Parathyroid adenoma (tissue), 2 donors: ENCODE results near the gene HGF.

ENCODE experiments used
- H2AFZ ChIP-seq: fragments of 300-600 bp; sonication (generic); one replicate; pipeline ENCODE4 v1.7.0; 2017; ENCODE audit warnings: antibody characterized with exemption, mild to moderate bottlenecking
- H3K27ac ChIP-seq: fragments of 300-600 bp; sonication (generic); one replicate; pipeline ENCODE4 v1.7.0; 2017
- H3K27me3 ChIP-seq: fragments of 300-600 bp; sonication (generic); one replicate; pipeline ENCODE4 v1.7.0; 2017; ENCODE audit warnings: low read length; ENCODE audit not compliant: control insufficient read depth, insufficient read depth
- H3K36me3 ChIP-seq: fragments of 300-600 bp; sonication (generic); one replicate; pipeline ENCODE4 v1.7.0; 2017; ENCODE audit warnings: low read length; ENCODE audit not compliant: control insufficient read depth, insufficient read depth
- H3K4me1 ChIP-seq: fragments of 300-600 bp; sonication (generic); one replicate; pipeline ENCODE4 v1.7.0; 2017; ENCODE audit warnings: control low read depth
- H3K4me2 ChIP-seq: fragments of 300-600 bp; sonication (generic); one replicate; pipeline ENCODE4 v1.7.0; 2017; ENCODE audit warnings: low read length
- H3K4me3 ChIP-seq: fragments of 300-600 bp; sonication (generic); one replicate; pipeline ENCODE4 v1.7.0; 2017; ENCODE audit warnings: low read depth, low read length
- H3K79me2 ChIP-seq: fragments of 300-600 bp; sonication (generic); one replicate; pipeline ENCODE4 v1.7.0; 2017; ENCODE audit warnings: control low read depth
- H3K9ac ChIP-seq: fragments of 300-600 bp; sonication (generic); one replicate; pipeline ENCODE4 v1.7.0; 2017; ENCODE audit warnings: mild to moderate bottlenecking
- H3K9me3 ChIP-seq: fragments of 300-600 bp; sonication (generic); one replicate; pipeline ENCODE4 v1.7.0; 2017; ENCODE audit warnings: low read length; ENCODE audit not compliant: control insufficient read depth
- CTCF ChIP-seq: fragments of 300-600 bp; sonication (generic); IDR thresholded peaks from one replicate; pipeline ENCODE4 v1.7.0; 2017; ENCODE audit warnings: antibody characterized with exemption, mild to moderate bottlenecking
- donor health status: primary hyperparathyroidism.

HGF gene

GRCh38 chr7:81754918-81755696, 14.7 kb downstream of the HGF start:
- no peak for TF ChIP-seq CTCF
- Histone ChIP-seq H3K4me2 (no peak overlapping the region), H3K27me3 (no peaks in the 10 kb centered on the region), H3K4me1 (no peaks in the 10 kb centered on the region), H3K79me2 (no peaks in the 10 kb centered on the region), H3K36me3 (no peaks in the 10 kb centered on the region), H3K27ac (no peak overlapping the region), H3K9ac (no peak overlapping the region), H2AFZ (no peak overlapping the region), H3K9me3 (no peaks in the 10 kb centered on the region), H3K4me3 (no peak overlapping the region)

- Histone ChIP-seq H3K4me3 (no peak overlapping the region), H3K79me2 (no peaks in the 10 kb centered on the region), H3K4me2 (no peak overlapping the region), H3K27ac (no peak overlapping the region), H3K9me3 (no peaks in the 10 kb centered on the region), H3K36me3 (no peaks in the 10 kb centered on the region), H3K4me1 (no peaks in the 10 kb centered on the region), H2AFZ (no peak overlapping the region), H3K27me3 (no peaks in the 10 kb centered on the region), H3K9ac (no peak overlapping the region)
- TF ChIP-seq CTCF, result no peak
Measured at GRCh38 chr7:81753392-81753791, 16.5 kb downstream of the HGF start.

GRCh38 chr7:81752318-81752714, 17.5 kb downstream of the HGF start:
- no peak overlapping the region for H3K9ac ChIP-seq
- no peaks in the 10 kb centered on the region for H3K79me2 ChIP-seq
- no peak overlapping the region for H3K4me2 ChIP-seq
- no peak overlapping the region for H3K27ac ChIP-seq
- no peak overlapping the region for H3K4me3 ChIP-seq
- no peak overlapping the region for H2AFZ ChIP-seq
- H3K27me3 ChIP-seq, result no peaks in the 10 kb centered on the region
- H3K4me1 ChIP-seq, result no peaks in the 10 kb centered on the region
- no peak for TF ChIP-seq CTCF
- no peaks in the 10 kb centered on the region for H3K9me3 ChIP-seq
- H3K36me3 ChIP-seq, result no peaks in the 10 kb centered on the region

- Histone ChIP-seq H3K79me2 (no peaks in the 10 kb centered on the region), H3K4me3 (no peak overlapping the region), H3K9ac (no peak overlapping the region), H3K27me3 (no peaks in the 10 kb centered on the region), H3K4me2 (no peak overlapping the region), H3K9me3 (no peaks in the 10 kb centered on the region), H3K27ac (no peak overlapping the region), H3K4me1 (no peaks in the 10 kb centered on the region), H2AFZ (no peak overlapping the region), H3K36me3 (no peaks in the 10 kb centered on the region)
- TF ChIP-seq CTCF, result no peak
Measured at GRCh38 chr7:81751619-81752317, 18.1 kb downstream of the HGF start.
